SW 1271 (cell line): ENCODE data around the gene GLDN.

Experiments
- DNase-seq, 2 experiments: peaks; one replicate each; lab custom pipeline; 2025; lab: John Stamatoyannopoulos, UW

GLDN gene

GRCh38 chr15:51322621-51323296 lies 18.7 kb upstream of the GLDN start:
- no peak for DNase-seq

GRCh38 chr15:51323749-51324148 lies 17.7 kb upstream of the GLDN start:
- no peak for DNase-seq

GRCh38 chr15:51325167-51325566 lies 16.3 kb upstream of the GLDN start:
- DNase-seq, result no peak

- no peak for DNase-seq
These were observed 14.4 kb upstream of the GLDN start for GRCh38 chr15:51327081-51327480.

- no peak for DNase-seq
These were observed 12.5 kb upstream of the GLDN start for GRCh38 chr15:51328926-51329325.

- no peak for DNase-seq
These were observed 10.3 kb upstream of the GLDN start for GRCh38 chr15:51331141-51331540.

- DNase-seq, result no peak
These were observed 9.0 kb upstream of the GLDN start for GRCh38 chr15:51332206-51333147.

GRCh38 chr15:51333571-51333970 lies 7.9 kb upstream of the GLDN start:
- no peak for DNase-seq

GRCh38 chr15:51334011-51334451 lies 7.4 kb upstream of the GLDN start:
- DNase-seq, result no peak

- no peak for DNase-seq
These were observed 6.4 kb upstream of the GLDN start for GRCh38 chr15:51335087-51335486.

- no peak for DNase-seq
These were observed 5.7 kb upstream of the GLDN start for GRCh38 chr15:51335538-51336410.

- no peak for DNase-seq
These were observed 3.0 kb upstream of the GLDN start, which contains the start of gene CYP19A1 for GRCh38 chr15:51338496-51338895. Gene CYP19A1 (minus strand): TSS chr15:51338596. CDS start chr15:51242912, 95,684 bp downstream.

- DNase-seq, result no peak
These were observed 958 bp downstream of the GLDN start for GRCh38 chr15:51342227-51342999.

- DNase-seq, result no peak
These were observed 2.0 kb downstream of the GLDN start for GRCh38 chr15:51343466-51343865.

- DNase-seq, result no peak
These were observed 4.7 kb downstream of the GLDN start for GRCh38 chr15:51346136-51346535.

- DNase-seq, result no peak
These were observed 7.2 kb downstream of the GLDN start for GRCh38 chr15:51348688-51349087.

- no peak for DNase-seq
These were observed 7.8 kb downstream of the GLDN start for GRCh38 chr15:51349156-51349844.

GRCh38 chr15:51350723-51351122 lies 9.3 kb downstream of the GLDN start:
- no peak for DNase-seq

GRCh38 chr15:51353976-51354375 lies 12.5 kb downstream of the GLDN start:
- no peak for DNase-seq

- DNase-seq, result no peak
These were observed 13.6 kb downstream of the GLDN start for GRCh38 chr15:51355096-51355495.

GRCh38 chr15:51356147-51356546 lies 14.7 kb downstream of the GLDN start:
- DNase-seq, result no peak
